Lower leg skin (tissue), 4 donors: ENCODE data around the gene ZNF44. TPM values are rescaled to one million over a fixed set of nuclear protein-coding genes. Genes with fewer than 3 reads are reported as not detected.

Experiments
- DNase-seq, 2 donors: peaks; one replicate each; pipeline ENCODE4 v3.0.0-alpha.2; 2019; ENCODE audit warnings: low spot score in 2 of 2
- H3K4me3 ChIP-seq: fragments of 200-600 bp; sonication (generic); 2 replicates; pipeline ENCODE4 v1.5.1; 2017; ENCODE audit warnings: mild to moderate bottlenecking, low read depth; ENCODE audit not compliant: poor library complexity, severe bottlenecking
- POLR2A ChIP-seq, 2 donors: fragments of 450-650 bp; IDR thresholded peaks; one replicate each; pipeline ENCODE4 v1.6.1; 2016 to 2017; ENCODE audit warnings: antibody characterized with exemption in 2 of 2, mild to moderate bottlenecking in 1 of 2, moderate library complexity in 1 of 2
- WGBS, 2 donors: methylation state at CpG; one replicate each; pipeline ENCODE4 v1.1.5; 2018; 5-methylcytosine and 5-hydroxymethylcytosine counted together
- intact Hi-C: fragments of 100-400 bp; cut with DNase I; formaldehyde crosslinking; loops from one replicate; pipeline ENCODE4 v1.15.0; 2023; ENCODE audit warnings: low total_unique reads
- total RNA-seq, 4 donors: library from RNA; depleted of rRNA; stranded (reverse); fragments of >200 nt; gene quantifications; one replicate each; pipeline ENCODE4 v1.1.0, GENCODE V29; 2016
- TF ChIP-seq, protein P1 (sequence below), 3 donors: fragments of 450-650 bp; IDR thresholded peaks; one replicate each; pipeline ENCODE4 v1.5.1; 2016; ENCODE audit warnings: antibody characterized with exemption in 3 of 3, mild to moderate bottlenecking in 3 of 3, moderate library complexity in 2 of 3

Gene ZNF44
- total RNA-seq, 4 donors from 2014 or later = 8.8 to 15.6 (median 13.0) TPM

DNA sequence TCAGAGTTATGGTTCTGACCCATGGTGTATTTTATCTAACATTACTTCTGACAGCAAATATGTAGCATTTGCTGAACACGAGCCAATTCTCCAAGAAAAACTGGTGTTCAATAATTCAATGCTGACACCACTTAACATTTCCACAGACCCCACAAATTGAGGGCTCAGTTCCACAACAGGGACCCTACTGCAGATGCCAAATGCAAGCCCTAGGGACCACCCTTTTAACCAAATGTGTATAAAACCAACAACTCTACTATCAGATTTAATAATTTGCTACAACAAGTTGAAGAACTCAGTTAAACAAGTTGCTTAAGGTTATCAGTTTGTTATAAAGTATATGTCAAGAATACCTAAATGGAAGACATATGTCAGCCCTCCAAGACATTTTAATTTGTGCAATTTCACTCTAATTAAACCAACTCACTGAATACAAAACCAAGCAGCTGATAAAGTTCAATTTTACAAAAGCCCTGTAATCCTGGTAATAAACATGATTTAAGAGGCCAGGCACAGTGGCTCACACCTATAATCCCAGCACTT is 6.7 kb downstream of the ZNF44 start:
- no peak overlapping the region for H3K4me3 ChIP-seq
- no peak for DNase-seq
- intact Hi-C loops = no loop called here
- no peak for TF ChIP-seq POLR2A (IDR thresholded peaks at IDR 0.05)
- TF ChIP-seq, protein P1, sequence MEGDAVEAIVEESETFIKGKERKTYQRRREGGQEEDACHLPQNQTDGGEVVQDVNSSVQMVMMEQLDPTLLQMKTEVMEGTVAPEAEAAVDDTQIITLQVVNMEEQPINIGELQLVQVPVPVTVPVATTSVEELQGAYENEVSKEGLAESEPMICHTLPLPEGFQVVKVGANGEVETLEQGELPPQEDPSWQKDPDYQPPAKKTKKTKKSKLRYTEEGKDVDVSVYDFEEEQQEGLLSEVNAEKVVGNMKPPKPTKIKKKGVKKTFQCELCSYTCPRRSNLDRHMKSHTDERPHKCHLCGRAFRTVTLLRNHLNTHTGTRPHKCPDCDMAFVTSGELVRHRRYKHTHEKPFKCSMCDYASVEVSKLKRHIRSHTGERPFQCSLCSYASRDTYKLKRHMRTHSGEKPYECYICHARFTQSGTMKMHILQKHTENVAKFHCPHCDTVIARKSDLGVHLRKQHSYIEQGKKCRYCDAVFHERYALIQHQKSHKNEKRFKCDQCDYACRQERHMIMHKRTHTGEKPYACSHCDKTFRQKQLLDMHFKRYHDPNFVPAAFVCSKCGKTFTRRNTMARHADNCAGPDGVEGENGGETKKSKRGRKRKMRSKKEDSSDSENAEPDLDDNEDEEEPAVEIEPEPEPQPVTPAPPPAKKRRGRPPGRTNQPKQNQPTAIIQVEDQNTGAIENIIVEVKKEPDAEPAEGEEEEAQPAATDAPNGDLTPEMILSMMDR (IDR thresholded peaks at IDR 0.05) = no peak
- WGBS, 2 donors = 66 to 87% methylated on average over 1 of the region's 1 CpG

DNA sequence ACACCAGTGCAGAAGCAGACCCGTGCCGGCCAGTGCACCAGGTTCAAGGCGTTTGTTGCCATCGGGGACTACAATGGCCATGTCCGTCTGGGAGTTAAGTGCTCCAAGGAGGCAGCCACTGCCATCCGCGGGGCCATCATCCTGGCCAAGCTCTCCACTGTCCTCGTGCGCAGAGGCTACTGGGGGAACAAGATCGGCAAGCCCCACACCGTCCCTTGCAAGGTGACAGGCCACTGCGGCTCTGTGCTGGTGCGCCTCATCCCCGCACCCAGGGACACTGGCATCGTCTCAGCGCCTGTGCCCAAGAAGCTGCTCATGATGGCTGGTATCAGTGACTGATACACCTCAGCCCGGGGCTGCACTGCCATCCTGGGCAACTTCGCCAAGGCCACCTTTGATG is 10.1 kb downstream of the ZNF44 start:
- TF ChIP-seq, protein P1 (IDR thresholded peaks at IDR 0.05) = no peak
- no peak for TF ChIP-seq POLR2A (IDR thresholded peaks at IDR 0.05)
- intact Hi-C loops = no loop called here
- no peak overlapping the region for H3K4me3 ChIP-seq
- WGBS, 2 donors = 98 to 100% methylated on average over 9 to 18 of the region's 18 CpGs
- no peak for DNase-seq

DNA sequence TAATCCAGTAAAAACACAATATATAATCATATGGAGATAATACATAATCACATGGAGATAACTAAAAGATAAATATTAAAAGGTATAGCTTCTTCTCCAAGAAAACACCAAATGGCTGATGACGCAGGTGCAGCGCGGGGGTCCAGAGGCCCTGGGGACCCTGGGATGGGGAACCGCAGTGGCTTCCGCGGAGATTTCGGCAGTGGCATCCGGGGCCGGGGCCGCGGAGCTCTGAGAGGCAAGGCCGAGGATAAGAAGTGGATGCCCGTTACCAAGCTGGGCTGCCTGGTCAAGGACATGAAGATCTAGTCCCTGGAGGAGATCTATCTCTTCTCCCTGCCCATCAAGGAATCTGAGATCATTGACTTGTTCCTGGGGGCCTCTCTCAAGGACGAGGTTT is 10.5 kb downstream of the ZNF44 start:
- H3K4me3 ChIP-seq = no peak overlapping the region
- DNase-seq = no peak
- 95 to 96% methylated on average over 14 of the region's 14 CpGs for WGBS, 2 donors
- intact Hi-C loops = no loop called here
- TF ChIP-seq, protein P1 (IDR thresholded peaks at IDR 0.05) = no peak
- TF ChIP-seq POLR2A (IDR thresholded peaks at IDR 0.05) = no peak

DNA sequence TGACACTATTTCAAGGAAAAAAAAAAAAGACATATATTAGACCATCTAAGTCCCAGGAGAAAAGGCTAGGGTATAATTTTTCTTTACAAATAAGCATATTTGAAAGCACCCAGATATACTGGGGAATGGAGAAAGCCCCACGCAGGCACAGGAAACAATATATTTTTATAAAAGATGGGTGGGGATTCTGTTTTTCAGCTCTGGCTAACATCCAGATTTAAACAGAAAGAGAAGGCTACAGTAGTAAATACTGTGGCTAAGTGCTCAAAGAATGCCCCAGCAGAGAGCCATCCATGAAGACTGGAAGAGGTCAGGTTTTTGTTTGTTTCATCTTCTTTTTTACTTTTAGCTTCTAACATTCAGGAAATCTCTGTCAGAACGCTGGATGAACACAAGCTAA is 16.0 kb downstream of the ZNF44 start:
- TF ChIP-seq, protein P1 (IDR thresholded peaks at IDR 0.05) = no peak
- no peak for TF ChIP-seq POLR2A (IDR thresholded peaks at IDR 0.05)
- H3K4me3 ChIP-seq = no peak overlapping the region
- no peak for DNase-seq
- 71 to 76% methylated on average over 2 of the region's 2 CpGs for WGBS, 2 donors
- intact Hi-C loops = no loop called here

DNA sequence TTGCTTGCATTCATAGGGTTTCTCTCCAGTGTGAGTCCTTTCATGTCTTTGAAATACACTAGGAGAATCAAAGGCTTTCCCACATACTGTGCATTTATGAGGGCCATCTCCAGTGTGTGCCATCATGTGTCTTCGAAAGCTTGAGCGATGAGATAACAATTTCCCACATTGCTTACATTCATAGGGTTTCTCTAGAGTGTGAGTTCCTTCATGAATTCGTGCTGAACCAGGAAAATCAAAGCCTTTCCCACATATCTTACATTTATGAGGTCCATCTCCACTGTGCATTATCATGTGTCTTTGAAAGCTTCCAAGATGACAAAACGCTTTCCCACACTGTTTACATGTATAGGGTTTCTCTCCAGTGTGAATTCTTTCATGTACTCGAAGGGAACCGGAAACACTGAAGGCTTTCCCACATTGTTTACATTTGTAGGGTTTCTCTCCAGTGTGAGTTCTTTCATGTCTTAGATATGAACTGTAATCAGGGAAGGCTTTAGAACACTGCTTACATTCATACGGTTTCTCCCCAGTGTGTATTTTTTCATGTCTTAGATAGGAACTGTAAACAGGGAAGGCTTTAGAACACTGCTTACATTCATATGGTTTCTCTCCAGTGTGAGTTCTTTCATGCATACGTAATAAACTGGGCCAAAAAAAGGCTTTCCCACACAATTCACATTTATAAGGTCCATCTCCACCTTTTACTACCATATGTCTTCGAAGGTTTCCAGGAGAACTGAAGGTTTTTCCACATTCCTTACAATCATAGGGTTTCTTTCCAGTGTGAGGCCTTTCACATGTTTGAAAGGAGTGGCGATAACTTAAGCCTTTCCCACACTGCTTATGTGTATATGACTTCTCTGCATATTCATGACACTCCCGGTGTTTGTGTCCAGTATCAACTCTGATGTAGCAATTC is 21.4 kb downstream of the ZNF44 start:
- DNase-seq = no peak
- WGBS, 2 donors = 96 to 97% methylated on average over 11 of the region's 11 CpGs
- intact Hi-C loops = no loop called here
- H3K4me3 ChIP-seq = no peak overlapping the region
- TF ChIP-seq, protein P1 (IDR thresholded peaks at IDR 0.05) = no peak
- no peak for TF ChIP-seq POLR2A (IDR thresholded peaks at IDR 0.05)
